Skeletal muscle tissue (tissue), 4 donors: ENCODE results near the gene MOV10L1. TPM values are rescaled to one million over a fixed set of nuclear protein-coding genes. Genes with fewer than 3 reads are reported as not detected.
"Not testable (repeated sequence)": the region's sequence is repeated elsewhere in the genome, so short reads cannot be mapped to it uniquely, and the experiment has no call there.

Experiments used
- H3K27ac ChIP-seq: one replicate; pipeline ENCODE4 v1.7.0; 2013; ENCODE audit warnings: mild to moderate bottlenecking, low read depth, low read length, inconsistent platforms
- H3K27me3 ChIP-seq, 3 donors: one replicate each; pipeline ENCODE4 v1.7.0; 2013; ENCODE audit warnings: low read length in 3 of 3; ENCODE audit not compliant: control insufficient read depth in 3 of 3, insufficient read depth in 3 of 3
- H3K36me3 ChIP-seq, 3 donors: one replicate each; pipeline ENCODE4 v1.7.0; 2013; ENCODE audit warnings: low read length in 3 of 3; ENCODE audit not compliant: control insufficient read depth in 3 of 3, insufficient read depth in 3 of 3
- H3K4me1 ChIP-seq, 3 donors: one replicate each; pipeline ENCODE4 v1.7.0; 2013; ENCODE audit warnings: low read length in 3 of 3, mild to moderate bottlenecking in 3 of 3; ENCODE audit not compliant: control insufficient read depth in 3 of 3, insufficient read depth in 3 of 3
- H3K4me3 ChIP-seq, 3 donors: one replicate each; pipeline ENCODE4 v1.7.0; 2013; ENCODE audit warnings: low read length in 3 of 3
- H3K9ac ChIP-seq, 3 donors: one replicate each; pipeline ENCODE4 v1.7.0; 2013; ENCODE audit warnings: low read length in 3 of 3, mild to moderate bottlenecking in 3 of 3, moderate library complexity in 2 of 3, low read depth in 1 of 3
- H3K9me3 ChIP-seq, 3 donors: one replicate each; pipeline ENCODE4 v1.7.0; 2013; ENCODE audit warnings: low read length in 3 of 3; ENCODE audit not compliant: control insufficient read depth in 3 of 3
- total RNA-seq: library from RNA; depleted of rRNA; stranded (reverse); fragments of >200 nt; gene quantifications from one replicate; pipeline ENCODE4 v1.2.3, GENCODE V29; 2014
- donor health status: Osteomylitis.

MOV10L1 gene
- total RNA-seq, 1 donor from 2014 or later = 2.1 TPM

DNA sequence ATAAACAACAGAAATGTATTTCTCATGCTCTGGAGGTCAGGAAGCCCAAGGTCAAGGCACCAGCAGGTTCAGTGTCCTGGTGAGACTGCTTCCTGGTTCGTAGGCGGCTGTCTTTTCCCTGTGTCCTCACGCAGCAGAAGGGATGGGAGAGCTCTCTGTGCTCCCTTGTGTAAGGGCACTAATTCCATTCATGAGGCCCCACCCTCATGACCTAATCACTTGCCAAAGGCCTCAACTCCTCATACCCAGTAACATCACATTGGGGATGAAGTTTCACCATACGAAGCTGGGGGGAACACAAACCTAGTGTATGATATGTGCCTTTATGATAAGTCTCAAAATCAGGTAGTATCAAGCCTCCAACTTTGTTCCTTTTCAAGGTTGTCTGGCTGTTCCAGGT is 42.1 kb downstream of the MOV10L1 start:
- H3K27ac ChIP-seq = no peak overlapping the region
- H3K9ac ChIP-seq = no peak overlapping the region
- H3K27me3 ChIP-seq = peaks cover 0 to 9% (median 8%) of the 10 kb centered on the region in 3 donors
- H3K4me3 ChIP-seq = no peak overlapping the region
- H3K36me3 ChIP-seq = no peaks in the 10 kb centered on the region
- peaks cover 0 to 2% (median 0%) of the 10 kb centered on the region in 3 donors for H3K9me3 ChIP-seq
- no peaks in the 10 kb centered on the region for H3K4me1 ChIP-seq

GRCh38 chr22:50134481-50134880 is 44.7 kb downstream of the MOV10L1 start:
- peaks cover 0 to 2% (median 0%) of the 10 kb centered on the region in 3 donors for H3K9me3 ChIP-seq
- no peak overlapping the region for H3K9ac ChIP-seq
- H3K27ac ChIP-seq = no peak overlapping the region
- H3K4me1 ChIP-seq = no peaks in the 10 kb centered on the region
- peaks cover 0 to 8% (median 2%) of the 10 kb centered on the region in 3 donors for H3K27me3 ChIP-seq
- no peaks in the 10 kb centered on the region for H3K36me3 ChIP-seq
- H3K4me3 ChIP-seq = no peak overlapping the region

- no peak overlapping the region for H3K4me3 ChIP-seq
- H3K9ac ChIP-seq = no peak overlapping the region
- peaks cover 0 to 2% (median 0%) of the 10 kb centered on the region in 3 donors for H3K9me3 ChIP-seq
- no peaks in the 10 kb centered on the region for H3K36me3 ChIP-seq
- no peak overlapping the region for H3K27ac ChIP-seq
- no peaks in the 10 kb centered on the region for H3K4me1 ChIP-seq
- peaks cover 0 to 12% (median 11%) of the 10 kb centered on the region in 3 donors for H3K27me3 ChIP-seq
Observed at GRCh38 chr22:50136581-50137015, 46.8 kb downstream of the MOV10L1 start.

DNA sequence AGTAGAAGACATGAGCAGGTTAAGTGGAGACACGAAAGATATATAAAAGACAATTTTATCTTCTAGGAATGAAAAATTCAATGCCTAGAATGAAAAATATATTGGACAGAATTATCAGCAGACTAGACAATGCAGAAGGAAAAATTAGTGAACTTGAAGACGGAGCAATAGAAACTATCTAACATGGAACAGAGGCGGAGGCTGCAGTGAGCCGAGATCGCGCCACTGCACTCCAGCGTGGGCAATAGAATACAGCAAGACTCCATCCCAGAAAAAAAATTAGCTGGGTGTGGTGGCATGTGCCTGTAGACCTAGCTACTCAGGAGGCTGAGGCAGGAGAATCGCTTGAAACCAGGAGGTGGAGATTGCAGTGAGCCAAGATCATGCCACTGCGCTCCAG is 47.5 kb downstream of the MOV10L1 start:
- not testable (repeated sequence) for H3K4me3 ChIP-seq

GRCh38 chr22:50138041-50138440 is 48.2 kb downstream of the MOV10L1 start:
- Histone ChIP-seq H3K4me3 (no peak overlapping the region), H3K9me3 (no peaks in the 10 kb centered on the region), H3K36me3 (no peaks in the 10 kb centered on the region), H3K27ac (no peak overlapping the region), H3K27me3 (peaks cover 7 to 21% (median 17%) of the 10 kb centered on the region in 3 donors), H3K4me1 (no peaks in the 10 kb centered on the region), H3K9ac (no peak overlapping the region)

More for the DNA sequence above, 47.5 kb downstream of the MOV10L1 start:
- peaks cover 4 to 15% (median 14%) of the 10 kb centered on the region in 3 donors for H3K27me3 ChIP-seq
- not testable (repeated sequence) for H3K9ac ChIP-seq, H3K9me3 ChIP-seq, H3K4me1 ChIP-seq, H3K36me3 ChIP-seq, H3K27ac ChIP-seq

DNA sequence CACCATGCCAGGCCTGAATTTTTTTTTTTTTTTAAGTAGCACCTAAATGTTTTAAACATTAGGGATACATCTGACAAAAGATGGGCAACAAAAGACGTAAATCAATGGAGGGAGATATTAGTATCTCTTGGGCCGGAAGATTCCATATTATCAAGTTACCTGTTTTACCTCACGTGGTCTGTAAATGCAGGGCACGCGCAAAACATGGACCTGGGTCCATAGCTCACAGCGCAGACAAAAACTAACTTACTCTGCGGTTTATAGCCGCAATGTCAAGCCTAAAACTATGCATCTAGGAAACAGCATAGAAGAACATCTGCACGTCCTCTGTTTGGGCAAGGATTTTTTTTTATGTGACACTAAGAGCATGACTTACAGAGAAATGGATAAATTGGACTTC is 49.2 kb downstream of the MOV10L1 start:
- H3K27me3 ChIP-seq = peaks cover 17 to 31% (median 22%) of the 10 kb centered on the region in 3 donors
- H3K4me1 ChIP-seq = no peaks in the 10 kb centered on the region
- no peak overlapping the region for H3K27ac ChIP-seq
- no peak overlapping the region for H3K9ac ChIP-seq
- no peaks in the 10 kb centered on the region for H3K36me3 ChIP-seq
- no peaks in the 10 kb centered on the region for H3K9me3 ChIP-seq
- H3K4me3 ChIP-seq = no peak overlapping the region

- Histone ChIP-seq H3K27ac (no peak overlapping the region), H3K9ac (no peak overlapping the region), H3K36me3 (no peaks in the 10 kb centered on the region), H3K4me1 (no peaks in the 10 kb centered on the region), H3K27me3 (peaks cover 18 to 32% (median 25%) of the 10 kb centered on the region in 3 donors), H3K4me3 (no peak overlapping the region), H3K9me3 (no peaks in the 10 kb centered on the region)
Observed at GRCh38 chr22:50139843-50140415, 50.1 kb downstream of the MOV10L1 start.

- Histone ChIP-seq H3K27me3 (peaks cover 20 to 32% (median 27%) of the 10 kb centered on the region in 3 donors), H3K4me1 (no peaks in the 10 kb centered on the region), H3K9ac (no peak overlapping the region)
Observed at GRCh38 chr22:50140615-50141014, 50.8 kb downstream of the MOV10L1 start.

GRCh38 chr22:50141462-50141861 is 51.7 kb downstream of the MOV10L1 start:
- Histone ChIP-seq H3K27me3 (peaks cover 23 to 41% (median 35%) of the 10 kb centered on the region in 3 donors), H3K9me3 (no peaks in the 10 kb centered on the region), H3K4me1 (no peaks in the 10 kb centered on the region), H3K9ac (no peak overlapping the region), H3K36me3 (no peaks in the 10 kb centered on the region), H3K4me3 (no peak overlapping the region), H3K27ac (no peak overlapping the region)

More at GRCh38 chr22:50140615-50141014, 50.8 kb downstream of the MOV10L1 start:
- no peak overlapping the region for H3K4me3 ChIP-seq
- H3K36me3 ChIP-seq = no peaks in the 10 kb centered on the region
- H3K9me3 ChIP-seq = no peaks in the 10 kb centered on the region
- no peak overlapping the region for H3K27ac ChIP-seq

- Histone ChIP-seq H3K4me1 (no peaks in the 10 kb centered on the region), H3K27ac (no peak overlapping the region), H3K36me3 (no peaks in the 10 kb centered on the region), H3K9me3 (no peaks in the 10 kb centered on the region), H3K4me3 (no peak overlapping the region), H3K9ac (no peak overlapping the region), H3K27me3 (peaks cover 23 to 42% (median 38%) of the 10 kb centered on the region in 3 donors)
Observed at GRCh38 chr22:50141891-50142363, 52.1 kb downstream of the MOV10L1 start.
